GM12874 (cell line): ENCODE results near the gene MKX.

Experiments
- TF ChIP-seq, protein P1 (sequence below): IDR thresholded peaks from 2 replicates; pipeline ENCODE4 v1.5.1; 2011; ENCODE audit warnings: low read depth, mild to moderate bottlenecking, control low read depth, low read length, moderate library complexity; ENCODE audit not compliant: insufficient read depth

MKX gene

DNA sequence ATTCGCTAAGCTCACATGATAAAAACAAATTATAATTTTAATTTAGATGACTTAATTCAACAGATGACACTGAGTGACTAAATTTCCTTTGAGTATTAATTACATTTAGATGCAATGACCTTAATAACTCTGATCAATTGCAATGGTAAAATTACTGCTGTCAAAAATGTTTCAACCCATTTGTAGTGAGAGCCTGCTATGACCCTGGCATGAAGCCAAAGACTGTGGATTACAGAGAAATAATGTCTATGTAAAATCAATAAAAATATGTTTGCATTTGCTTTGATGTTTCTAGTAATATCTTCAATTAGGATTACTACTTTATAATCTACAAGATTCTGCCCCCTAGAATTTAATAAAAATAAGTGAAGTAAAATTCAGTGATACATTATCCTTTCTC is 15.6 kb downstream of the MKX start:
- TF ChIP-seq, protein P1, sequence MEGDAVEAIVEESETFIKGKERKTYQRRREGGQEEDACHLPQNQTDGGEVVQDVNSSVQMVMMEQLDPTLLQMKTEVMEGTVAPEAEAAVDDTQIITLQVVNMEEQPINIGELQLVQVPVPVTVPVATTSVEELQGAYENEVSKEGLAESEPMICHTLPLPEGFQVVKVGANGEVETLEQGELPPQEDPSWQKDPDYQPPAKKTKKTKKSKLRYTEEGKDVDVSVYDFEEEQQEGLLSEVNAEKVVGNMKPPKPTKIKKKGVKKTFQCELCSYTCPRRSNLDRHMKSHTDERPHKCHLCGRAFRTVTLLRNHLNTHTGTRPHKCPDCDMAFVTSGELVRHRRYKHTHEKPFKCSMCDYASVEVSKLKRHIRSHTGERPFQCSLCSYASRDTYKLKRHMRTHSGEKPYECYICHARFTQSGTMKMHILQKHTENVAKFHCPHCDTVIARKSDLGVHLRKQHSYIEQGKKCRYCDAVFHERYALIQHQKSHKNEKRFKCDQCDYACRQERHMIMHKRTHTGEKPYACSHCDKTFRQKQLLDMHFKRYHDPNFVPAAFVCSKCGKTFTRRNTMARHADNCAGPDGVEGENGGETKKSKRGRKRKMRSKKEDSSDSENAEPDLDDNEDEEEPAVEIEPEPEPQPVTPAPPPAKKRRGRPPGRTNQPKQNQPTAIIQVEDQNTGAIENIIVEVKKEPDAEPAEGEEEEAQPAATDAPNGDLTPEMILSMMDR, result no peak

DNA sequence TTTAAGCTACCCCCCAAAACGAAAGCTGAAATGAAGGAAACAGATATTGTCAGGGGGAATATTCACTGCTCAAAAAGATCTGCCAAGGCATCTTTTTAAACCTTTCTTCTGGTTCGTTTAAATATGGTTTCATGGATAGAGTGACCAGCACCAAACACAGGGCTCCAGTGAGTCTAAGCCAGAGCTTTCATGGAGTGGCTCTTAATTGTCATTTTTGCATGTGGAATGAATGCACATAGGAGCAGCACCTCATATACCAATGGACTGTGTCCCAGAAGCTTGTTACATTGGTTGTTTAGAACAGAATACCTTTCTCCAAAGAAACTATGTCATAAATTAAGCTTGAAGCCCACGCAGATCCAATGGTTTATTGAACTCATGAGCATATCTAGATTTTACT is 17.3 kb downstream of the MKX start:
- TF ChIP-seq, protein P1, result no peak

DNA sequence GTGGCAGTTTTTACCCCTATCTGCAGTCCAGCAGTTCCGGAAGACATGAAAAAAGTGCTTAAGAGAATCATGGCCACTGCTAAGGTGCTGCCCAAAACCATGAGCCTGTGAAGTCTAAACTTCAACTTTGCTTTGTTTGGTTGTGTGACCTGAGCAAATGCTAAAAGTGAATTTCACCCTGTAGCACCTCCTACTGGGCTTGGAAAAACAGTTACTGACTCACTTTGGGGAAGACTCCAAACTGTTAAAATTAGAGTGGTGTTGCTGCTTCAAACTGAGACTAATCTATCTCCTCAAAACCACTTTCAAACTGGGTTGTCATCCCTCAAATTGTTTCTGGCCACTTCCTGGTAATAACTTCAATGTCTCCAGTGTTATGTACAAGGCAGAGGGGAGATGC is 21.3 kb downstream of the MKX start:
- TF ChIP-seq, protein P1, result no peak

DNA sequence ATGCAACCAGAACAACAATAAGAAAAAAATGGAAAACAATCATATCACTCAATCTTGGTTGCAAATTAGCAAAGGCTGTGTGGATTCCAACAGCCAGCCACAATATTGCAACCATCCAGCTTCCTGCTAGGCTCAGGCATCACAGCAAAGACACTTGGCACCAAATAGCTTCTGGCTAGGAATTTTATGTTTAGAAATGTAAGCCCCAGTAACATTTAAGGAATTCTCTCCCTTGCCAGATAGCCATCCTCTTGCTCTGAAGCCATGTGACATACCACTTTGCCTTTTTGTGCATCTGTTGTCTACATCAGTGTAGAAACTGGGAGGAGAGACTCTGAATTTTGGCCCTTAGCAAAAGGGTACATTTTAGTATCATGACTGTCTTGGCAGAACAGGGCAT is 22.2 kb downstream of the MKX start:
- TF ChIP-seq, protein P1, result no peak

DNA sequence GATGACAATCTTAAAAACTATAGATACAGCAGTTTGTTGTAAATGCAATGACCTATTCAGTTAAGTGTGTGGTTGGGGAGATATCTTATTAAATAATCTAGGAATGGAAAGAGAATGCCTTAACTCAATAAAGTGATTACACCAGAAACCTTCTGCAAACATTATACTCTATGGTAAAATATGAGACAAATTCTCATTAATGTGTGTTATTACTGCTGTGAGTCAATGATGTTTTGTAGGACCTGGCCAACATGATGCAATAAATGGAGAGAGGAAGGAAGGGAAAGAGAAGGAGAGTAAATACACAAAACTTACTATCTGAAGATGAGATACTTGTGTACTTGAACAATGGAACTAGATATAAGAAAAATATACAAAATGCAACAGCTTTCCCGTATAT is 25.1 kb downstream of the MKX start:
- TF ChIP-seq, protein P1, result no peak

DNA sequence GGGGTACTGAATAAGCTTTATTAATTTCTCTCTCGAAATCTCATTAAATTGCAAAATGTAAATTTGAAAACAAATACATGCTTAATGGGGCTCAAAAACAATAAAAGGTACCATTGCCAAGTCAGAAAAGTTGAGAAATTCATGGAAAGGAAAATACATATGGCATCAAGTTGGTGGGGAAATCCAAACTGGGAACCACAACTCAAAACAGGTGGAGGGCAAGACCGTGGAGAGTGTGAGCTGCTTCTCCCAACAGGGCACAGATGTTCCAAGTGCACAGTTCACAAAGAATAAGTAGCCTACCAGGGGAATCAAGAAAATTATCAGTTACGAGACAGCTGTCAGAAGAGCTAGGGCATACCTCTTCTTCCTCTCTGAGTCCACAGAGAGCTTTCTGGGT is 26.6 kb downstream of the MKX start:
- TF ChIP-seq, protein P1, result no peak

DNA sequence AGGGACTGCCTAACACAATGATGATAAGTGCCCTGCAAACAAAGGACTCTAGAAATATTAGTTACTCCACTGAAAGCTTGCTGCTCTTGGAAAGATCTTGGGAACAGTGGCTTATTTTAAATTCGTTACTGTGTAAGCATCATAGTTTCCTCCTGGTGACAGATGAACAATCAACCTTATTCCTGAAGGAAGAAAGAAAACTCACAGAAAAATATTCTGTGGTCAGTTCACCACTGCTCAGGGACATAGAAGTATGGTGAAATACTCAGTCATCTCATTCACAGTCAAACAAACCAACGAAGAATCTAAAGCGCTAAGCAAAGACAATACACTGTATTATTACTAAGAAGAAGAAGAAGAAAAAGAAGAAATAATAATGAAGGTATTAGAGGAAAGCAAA is 27.8 kb downstream of the MKX start:
- TF ChIP-seq, protein P1, result no peak

DNA sequence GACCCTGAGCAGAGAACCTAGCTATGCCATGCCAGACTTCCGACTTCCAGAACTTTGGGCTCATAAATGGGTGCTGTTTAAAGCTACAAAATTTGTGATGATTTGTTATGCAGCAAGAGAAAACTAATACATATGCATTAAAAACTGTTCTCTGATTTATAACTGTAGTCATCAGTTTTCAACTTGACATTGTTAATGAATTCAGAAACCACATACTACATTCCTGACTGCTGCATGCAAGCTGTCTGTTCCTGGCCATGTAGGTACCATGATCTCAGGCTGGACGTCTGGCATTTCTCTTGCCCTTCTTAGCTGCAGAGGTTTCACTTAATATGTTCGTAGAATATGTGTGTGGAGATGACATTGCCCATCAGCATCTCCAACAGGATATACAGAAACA is 28.4 kb downstream of the MKX start:
- TF ChIP-seq, protein P1, result no peak
